NOMO-1 treated with DMSO at 0.1 percent for 48 hours (cell line): Measurements from ENCODE around the gene APOE.
A peak's percentile ranks its signal among the peaks of the same experiment; 100 is the strongest.
"Not testable (repeated sequence)": the region's sequence is repeated elsewhere in the genome, so short reads cannot be mapped to it uniquely, and the experiment has no call there.

ENCODE experiments used
- DNase-seq: peaks from one replicate; lab custom pipeline; 2025; ENCODE audit not compliant: unreplicated experiment; lab: John Stamatoyannopoulos, UW

The APOE gene

DNA sequence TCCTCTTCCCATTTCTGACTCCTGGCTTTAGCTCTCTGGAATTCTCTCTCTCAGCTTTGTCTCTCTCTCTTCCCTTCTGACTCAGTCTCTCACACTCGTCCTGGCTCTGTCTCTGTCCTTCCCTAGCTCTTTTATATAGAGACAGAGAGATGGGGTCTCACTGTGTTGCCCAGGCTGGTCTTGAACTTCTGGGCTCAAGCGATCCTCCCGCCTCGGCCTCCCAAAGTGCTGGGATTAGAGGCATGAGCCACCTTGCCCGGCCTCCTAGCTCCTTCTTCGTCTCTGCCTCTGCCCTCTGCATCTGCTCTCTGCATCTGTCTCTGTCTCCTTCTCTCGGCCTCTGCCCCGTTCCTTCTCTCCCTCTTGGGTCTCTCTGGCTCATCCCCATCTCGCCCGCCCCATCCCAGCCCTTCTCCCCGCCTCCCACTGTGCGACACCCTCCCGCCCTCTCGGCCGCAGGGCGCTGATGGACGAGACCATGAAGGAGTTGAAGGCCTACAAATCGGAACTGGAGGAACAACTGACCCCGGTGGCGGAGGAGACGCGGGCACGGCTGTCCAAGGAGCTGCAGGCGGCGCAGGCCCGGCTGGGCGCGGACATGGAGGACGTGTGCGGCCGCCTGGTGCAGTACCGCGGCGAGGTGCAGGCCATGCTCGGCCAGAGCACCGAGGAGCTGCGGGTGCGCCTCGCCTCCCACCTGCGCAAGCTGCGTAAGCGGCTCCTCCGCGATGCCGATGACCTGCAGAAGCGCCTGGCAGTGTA, 2.7 kb downstream of the APOE start:
- no peak for DNase-seq

GRCh38 chr19:44908836-44909261, 3.3 kb downstream of the APOE start:
- no peak for DNase-seq

GRCh38 chr19:44909775-44910174, 4.2 kb downstream of the APOE start:
- DNase-seq: no peak

- DNase-seq: not testable (repeated sequence)
Observed at GRCh38 chr19:44911896-44912295, 6.3 kb downstream of the APOE start.

- no peak for DNase-seq
Observed at GRCh38 chr19:44912854-44913253, 7.3 kb downstream of the APOE start.

- not testable (repeated sequence) for DNase-seq
Observed at GRCh38 chr19:44913512-44914432, 8.2 kb downstream of the APOE start.

- peak; percentile 79 for DNase-seq
Observed at GRCh38 chr19:44914433-44915206, 9.0 kb downstream of the APOE start, which contains the start of gene APOC1. TSS of gene APOC1 (plus strand) at chr19:44914608. CDS start at chr19:44914892, 284 bp downstream.

GRCh38 chr19:44924243-44924725, 18.7 kb downstream of the APOE start:
- DNase-seq: no peak

DNA sequence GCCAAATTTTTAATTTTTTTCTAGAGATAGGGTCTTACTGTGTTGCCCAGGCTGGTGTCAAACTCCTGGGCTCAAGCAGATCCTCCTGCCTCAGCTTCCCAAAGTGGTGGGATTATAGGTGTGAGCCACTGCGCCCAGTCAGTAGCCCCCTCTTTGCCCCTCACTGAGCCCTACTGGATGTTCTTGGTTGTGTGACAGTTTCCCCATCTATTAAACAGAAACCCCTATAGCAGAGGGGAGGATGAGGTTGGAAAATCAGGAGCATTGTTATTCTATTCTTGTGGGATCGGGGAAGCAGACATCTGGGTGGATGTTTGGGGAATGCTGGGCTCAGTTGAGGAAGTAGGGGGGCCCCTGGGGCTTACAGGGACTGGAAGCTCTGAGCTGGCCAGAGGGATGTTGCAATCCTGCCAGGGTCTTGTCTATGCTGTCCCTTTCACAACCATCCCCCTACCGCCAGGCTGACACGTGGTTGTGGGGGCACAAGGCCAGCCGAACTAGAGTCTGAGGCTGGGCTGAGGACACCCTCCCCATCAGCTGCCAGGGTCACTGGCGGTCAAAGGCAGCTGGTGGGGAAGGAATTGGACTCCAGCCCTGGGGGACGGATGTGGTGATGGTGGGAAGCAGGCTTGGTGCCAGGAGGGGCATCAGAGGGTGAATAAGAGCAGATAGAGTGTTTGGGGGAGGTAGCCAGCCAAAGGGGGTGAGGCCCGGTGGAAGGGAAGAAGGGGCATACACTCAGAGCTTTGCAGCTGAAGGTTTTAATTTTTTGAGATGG, 19.7 kb downstream of the APOE start:
- peak; percentile 40 for DNase-seq

DNA sequence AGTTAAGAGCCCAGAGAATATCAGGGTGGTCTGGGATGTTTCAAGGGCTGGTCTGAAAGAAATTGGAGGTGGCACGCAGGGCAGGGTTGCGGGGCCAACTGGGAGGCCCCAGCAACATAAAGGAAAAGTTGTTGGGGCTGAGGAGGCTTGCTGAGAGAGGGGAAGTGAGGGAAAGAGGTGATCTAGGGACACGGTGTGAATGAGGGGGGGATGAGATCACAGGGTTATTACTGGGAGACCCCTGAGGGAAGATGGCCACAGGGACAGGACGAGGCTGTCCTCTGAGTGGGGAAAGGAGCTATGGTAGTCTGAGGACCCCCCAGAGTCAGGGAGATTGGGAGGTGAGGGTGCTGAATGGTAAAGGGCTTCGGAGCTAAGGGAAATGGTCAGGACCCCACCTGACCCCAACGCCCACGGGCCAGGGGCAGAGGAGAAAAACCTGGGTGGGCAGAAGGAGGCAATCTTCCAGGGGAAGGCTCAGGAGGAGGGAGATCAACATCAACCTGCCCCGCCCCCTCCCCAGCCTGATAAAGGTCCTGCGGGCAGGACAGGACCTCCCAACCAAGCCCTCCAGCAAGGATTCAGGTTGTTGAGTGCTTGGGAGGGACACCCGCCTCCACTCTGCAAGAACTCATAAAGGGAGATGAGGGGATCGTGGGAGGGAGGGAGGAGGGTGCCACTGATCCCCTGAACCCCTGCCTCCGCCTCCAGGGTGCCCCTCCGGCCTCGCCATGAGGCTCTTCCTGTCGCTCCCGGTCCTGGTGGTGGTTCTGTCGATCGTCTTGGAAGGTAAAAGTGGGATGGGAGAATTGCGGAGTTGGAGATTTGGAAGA, 20.9 kb downstream of the APOE start:
- DNase-seq: not testable (repeated sequence)

DNA sequence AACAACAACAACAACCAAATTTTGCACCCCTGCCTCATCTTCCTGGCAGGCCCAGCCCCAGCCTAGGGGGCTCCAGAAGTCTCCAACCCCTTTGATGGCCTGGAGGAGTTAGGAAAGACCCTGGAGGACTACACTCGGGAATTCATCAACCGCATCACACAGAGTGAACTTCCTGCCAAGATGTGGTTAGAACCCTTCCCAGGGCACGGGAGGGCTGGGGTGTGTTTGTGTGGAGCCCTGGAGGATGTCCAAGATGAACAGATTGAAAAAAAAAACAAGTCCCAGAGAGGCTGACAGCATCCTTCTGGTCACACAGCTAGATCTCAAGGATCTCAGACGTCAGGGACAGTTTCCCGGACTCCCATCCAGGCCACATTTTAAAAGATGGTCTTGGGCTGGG, 22.1 kb downstream of the APOE start:
- no peak for DNase-seq

- DNase-seq: no peak
Observed at GRCh38 chr19:44930088-44930487, 24.5 kb downstream of the APOE start.

DNA sequence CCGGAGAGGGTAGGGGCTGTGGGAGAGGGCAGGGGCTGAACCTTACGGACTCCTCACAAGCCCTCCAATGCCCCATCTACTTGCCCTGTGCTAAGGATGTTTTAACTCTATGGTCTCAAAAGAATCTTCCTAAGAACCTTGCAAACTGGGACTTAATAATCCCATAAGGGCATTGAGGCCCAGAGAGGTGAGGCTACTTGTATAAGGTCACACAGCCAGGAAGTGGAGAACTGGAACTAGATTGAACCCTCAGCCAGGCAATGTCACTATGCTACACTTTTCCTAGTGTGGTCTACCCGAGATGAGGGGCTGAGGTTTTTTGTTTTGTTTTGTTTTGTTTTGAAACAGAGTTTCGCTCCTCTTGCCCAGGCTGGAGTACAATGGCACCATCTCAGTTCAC, 25.9 kb downstream of the APOE start:
- no peak for DNase-seq

- DNase-seq: peak; percentile 39
Observed at GRCh38 chr19:44939668-44940067, 34.1 kb downstream of the APOE start.

GRCh38 chr19:44942067-44942571, 36.5 kb downstream of the APOE start, which contains the start of gene APOC4:
TSS of gene APOC4 (plus strand) at chr19:44942237. CDS start at chr19:44942278, 41 bp downstream.
- DNase-seq: no peak

GRCh38 chr19:44943801-44944249, 38.2 kb downstream of the APOE start:
- DNase-seq: peak; percentile 76

GRCh38 chr19:44947041-44947581, 41.5 kb downstream of the APOE start:
- peak; percentile 73 for DNase-seq

- DNase-seq: no peak
Observed at GRCh38 chr19:44948237-44948636, 42.6 kb downstream of the APOE start.
